ENCODE results near the gene THAP4.
"Not testable (repeated sequence)": the region's sequence is repeated elsewhere in the genome, so short reads cannot be mapped to it uniquely, and the experiment has no call there.

The THAP4 gene

GRCh38 chr2:241662731-241663130, 25.8 kb upstream of the THAP4 start:
- DNase-seq = not testable (repeated sequence)

GRCh38 chr2:241660593-241661213, 23.7 kb upstream of the THAP4 start:
- DNase-seq = no peak

- no peak for DNase-seq
These were observed 22.3 kb upstream of the THAP4 start for GRCh38 chr2:241659150-241659739.

GRCh38 chr2:241658296-241658695, 21.3 kb upstream of the THAP4 start:
- DNase-seq = no peak

GRCh38 chr2:241657786-241658254, 20.9 kb upstream of the THAP4 start:
- DNase-seq = no peak

- no peak for DNase-seq
These were observed 19.3 kb upstream of the THAP4 start for GRCh38 chr2:241656190-241656741.

- DNase-seq = no peak
These were observed 18.7 kb upstream of the THAP4 start for GRCh38 chr2:241655516-241656189.

- DNase-seq = no peak
These were observed 17.6 kb upstream of the THAP4 start for GRCh38 chr2:241654551-241654950.

- no peak for DNase-seq
These were observed 16.3 kb upstream of the THAP4 start for GRCh38 chr2:241653210-241653750.

GRCh38 chr2:241652722-241653121, 15.8 kb upstream of the THAP4 start:
- no peak for DNase-seq

GRCh38 chr2:241652142-241652541, 15.2 kb upstream of the THAP4 start:
- DNase-seq = no peak

- no peak for DNase-seq
These were observed 13.0 kb upstream of the THAP4 start for GRCh38 chr2:241649927-241650326.

GRCh38 chr2:241649404-241649803, 12.4 kb upstream of the THAP4 start:
- DNase-seq = no peak

GRCh38 chr2:241648453-241648852, 11.5 kb upstream of the THAP4 start:
- no peak for DNase-seq

- no peak for DNase-seq
These were observed 9.1 kb upstream of the THAP4 start for GRCh38 chr2:241645915-241646645.

GRCh38 chr2:241645056-241645914, 8.3 kb upstream of the THAP4 start:
- DNase-seq = no peak

GRCh38 chr2:241641631-241642030, 4.7 kb upstream of the THAP4 start:
- DNase-seq = no peak

- DNase-seq = no peak
These were observed 3.3 kb upstream of the THAP4 start for GRCh38 chr2:241640165-241640795.

GRCh38 chr2:241639385-241639784, 2.4 kb upstream of the THAP4 start:
- no peak for DNase-seq

GRCh38 chr2:241638940-241639339, 2.0 kb upstream of the THAP4 start:
- no peak for DNase-seq
